ENCODE results near the gene FDX1. TPM values are rescaled to one million over a fixed set of nuclear protein-coding genes. Genes with fewer than 3 reads are reported as not detected.

FDX1 gene
- total RNA-seq, 1 donor from 2014 or later: 11.5 TPM

- H3K4me3 ChIP-seq (ENCODE audit: low read depth, low read length): no peak overlapping the region
- no peak for DNase-seq (ENCODE audit: low read depth)
- no peaks in the 10 kb centered on the region for H3K27me3 ChIP-seq (ENCODE audit: control insufficient read depth, insufficient read depth, low read length)
- TF ChIP-seq CTCF (IDR thresholded peaks at IDR 0.05; ENCODE audit: insufficient read depth, low read length, poor library complexity, severe bottlenecking): no peak
- no peaks in the 10 kb centered on the region for H3K36me3 ChIP-seq (ENCODE audit: control insufficient read depth, insufficient read depth, low read length)
Measured at GRCh38 chr11:110454609-110455008, 24.9 kb downstream of the FDX1 start.

- TF ChIP-seq CTCF (IDR thresholded peaks at IDR 0.05; ENCODE audit: insufficient read depth, low read length, poor library complexity, severe bottlenecking): no peak
- H3K4me3 ChIP-seq (ENCODE audit: low read depth, low read length): no peak overlapping the region
- H3K36me3 ChIP-seq (ENCODE audit: control insufficient read depth, insufficient read depth, low read length): no peaks in the 10 kb centered on the region
- H3K27me3 ChIP-seq (ENCODE audit: control insufficient read depth, insufficient read depth, low read length): no peaks in the 10 kb centered on the region
- DNase-seq (ENCODE audit: low read depth): no peak
Measured at GRCh38 chr11:110455718-110456117, 26.0 kb downstream of the FDX1 start.

- peaks cover 2% of the 10 kb centered on the region for H3K36me3 ChIP-seq (ENCODE audit: control insufficient read depth, insufficient read depth, low read length)
- DNase-seq (ENCODE audit: low read depth): no peak
- no peak overlapping the region for H3K4me3 ChIP-seq (ENCODE audit: low read depth, low read length)
- TF ChIP-seq CTCF (IDR thresholded peaks at IDR 0.05; ENCODE audit: insufficient read depth, low read length, poor library complexity, severe bottlenecking): peak; percentile 42
- no peaks in the 10 kb centered on the region for H3K27me3 ChIP-seq (ENCODE audit: control insufficient read depth, insufficient read depth, low read length)
Measured at GRCh38 chr11:110463153-110463552, 33.4 kb downstream of the FDX1 start.

- Histone ChIP-seq H3K4me3 (ENCODE audit: low read depth, low read length) (no peak overlapping the region), H3K36me3 (ENCODE audit: control insufficient read depth, insufficient read depth, low read length) (peaks cover 2% of the 10 kb centered on the region), H3K27me3 (ENCODE audit: control insufficient read depth, insufficient read depth, low read length) (no peaks in the 10 kb centered on the region)
- TF ChIP-seq CTCF (IDR thresholded peaks at IDR 0.05; ENCODE audit: insufficient read depth, low read length, poor library complexity, severe bottlenecking): no peak
- no peak for DNase-seq (ENCODE audit: low read depth)
Measured at GRCh38 chr11:110465231-110465630, 35.5 kb downstream of the FDX1 start.

GRCh38 chr11:110467556-110467955 lies 37.8 kb downstream of the FDX1 start:
- no peak for DNase-seq (ENCODE audit: low read depth)
- no peak overlapping the region for H3K4me3 ChIP-seq (ENCODE audit: low read depth, low read length)
- H3K27me3 ChIP-seq (ENCODE audit: control insufficient read depth, insufficient read depth, low read length): no peaks in the 10 kb centered on the region
- H3K36me3 ChIP-seq (ENCODE audit: control insufficient read depth, insufficient read depth, low read length): peaks cover 2% of the 10 kb centered on the region
- no peak for TF ChIP-seq CTCF (IDR thresholded peaks at IDR 0.05; ENCODE audit: insufficient read depth, low read length, poor library complexity, severe bottlenecking)

- no peak for TF ChIP-seq CTCF (IDR thresholded peaks at IDR 0.05; ENCODE audit: insufficient read depth, low read length, poor library complexity, severe bottlenecking)
Measured at GRCh38 chr11:110468121-110468520, 38.4 kb downstream of the FDX1 start.

More at GRCh38 chr11:110468121-110468520, 38.4 kb downstream of the FDX1 start:
- Histone ChIP-seq H3K36me3 (ENCODE audit: control insufficient read depth, insufficient read depth, low read length) (peaks cover 2% of the 10 kb centered on the region), H3K27me3 (ENCODE audit: control insufficient read depth, insufficient read depth, low read length) (no peaks in the 10 kb centered on the region), H3K4me3 (ENCODE audit: low read depth, low read length) (no peak overlapping the region)
- DNase-seq (ENCODE audit: low read depth): no peak

All from kidney epithelial cell (primary cell).